Stimulated activated CD4-positive, alpha-beta T cell treated with anti-CD3 and anti-CD28 coated beads, Interleukin-4, amount 100 ng/mL, for 48 hours (primary cell): Measurements from ENCODE around the gene L2HGDH.
"Not testable (repeated sequence)": the region's sequence is repeated elsewhere in the genome, so short reads cannot be mapped to it uniquely, and the experiment has no call there.

ENCODE experiments used
- DNase-seq, 2 donors: peaks; one replicate each; pipeline ENCODE4 v3.0.0-alpha.2; 2020; ENCODE audit warnings: low read depth in 2 of 2

L2HGDH gene

GRCh38 chr14:50311972-50312733, at the start of gene L2HGDH, which contains the start of gene DMAC2L:
L2HGDH (minus strand) TSS chr14:50312229; CDS start chr14:50312150, 79 bp downstream.
DMAC2L (plus strand) TSS chr14:50312324; CDS start chr14:50321488, 9,164 bp downstream.
- peak; percentile 81 to 89 for DNase-seq

GRCh38 chr14:50360851-50361250, 48.8 kb upstream of the L2HGDH start:
- DNase-seq: no peak

GRCh38 chr14:50360093-50360492, 48.1 kb upstream of the L2HGDH start:
- DNase-seq: no peak

GRCh38 chr14:50359631-50360030, 47.6 kb upstream of the L2HGDH start:
- DNase-seq: no peak

- DNase-seq: no peak
Observed at GRCh38 chr14:50357753-50358395, 45.8 kb upstream of the L2HGDH start.

GRCh38 chr14:50357124-50357523, 45.1 kb upstream of the L2HGDH start:
- no peak for DNase-seq

- DNase-seq: not testable (repeated sequence)
Observed at GRCh38 chr14:50356283-50356682, 44.3 kb upstream of the L2HGDH start.

- no peak for DNase-seq
Observed at GRCh38 chr14:50355692-50356091, 43.7 kb upstream of the L2HGDH start.

GRCh38 chr14:50354527-50354926, 42.5 kb upstream of the L2HGDH start:
- no peak for DNase-seq

GRCh38 chr14:50353126-50353525, 41.1 kb upstream of the L2HGDH start:
- no peak for DNase-seq

GRCh38 chr14:50352584-50352983, 40.6 kb upstream of the L2HGDH start:
- no peak for DNase-seq

- DNase-seq: no peak
Observed at GRCh38 chr14:50350975-50351374, 38.9 kb upstream of the L2HGDH start.

GRCh38 chr14:50348933-50349332, 36.9 kb upstream of the L2HGDH start:
- no peak for DNase-seq

- no peak for DNase-seq
Observed at GRCh38 chr14:50347521-50347920, 35.5 kb upstream of the L2HGDH start.

- no peak for DNase-seq
Observed at GRCh38 chr14:50345846-50346422, 33.9 kb upstream of the L2HGDH start.

- no peak for DNase-seq
Observed at GRCh38 chr14:50344876-50345563, 33.0 kb upstream of the L2HGDH start.

GRCh38 chr14:50344116-50344775, 32.2 kb upstream of the L2HGDH start:
- peak; percentile 55 to 75 for DNase-seq

GRCh38 chr14:50343434-50343833, 31.4 kb upstream of the L2HGDH start:
- DNase-seq: no peak

GRCh38 chr14:50342221-50343078, 30.4 kb upstream of the L2HGDH start:
- no peak for DNase-seq

GRCh38 chr14:50340963-50341362, 28.9 kb upstream of the L2HGDH start:
- no peak for DNase-seq

GRCh38 chr14:50340045-50340444, 28.0 kb upstream of the L2HGDH start:
- no peak for DNase-seq
